COLO668 (cell line): ENCODE data around the gene RASL11B.
A peak's percentile ranks its signal among the peaks of the same experiment; 100 is the strongest.
"Not testable (repeated sequence)": the region's sequence is repeated elsewhere in the genome, so short reads cannot be mapped to it uniquely, and the experiment has no call there.

Source experiments
- DNase-seq: peaks from one replicate; lab custom pipeline; 2025; ENCODE audit not compliant: unreplicated experiment; lab: John Stamatoyannopoulos, UW

RASL11B gene

GRCh38 chr4:52861879-52862616 lies at the start of gene RASL11B:
Gene RASL11B (plus strand): TSS chr4:52862317. CDS start chr4:52862508, 191 bp downstream.
- DNase-seq = peak; percentile 90

GRCh38 chr4:52813546-52813945 lies 48.6 kb upstream of the RASL11B start:
- no peak for DNase-seq

- no peak for DNase-seq
Observed at GRCh38 chr4:52822583-52822971, 39.5 kb upstream of the RASL11B start.

GRCh38 chr4:52822972-52823701 lies 39.0 kb upstream of the RASL11B start:
- DNase-seq = no peak

- DNase-seq = no peak
Observed at GRCh38 chr4:52823702-52824092, 38.4 kb upstream of the RASL11B start.

GRCh38 chr4:52824270-52824602 lies 37.9 kb upstream of the RASL11B start:
- no peak for DNase-seq

GRCh38 chr4:52824603-52825459 lies 37.3 kb upstream of the RASL11B start:
- peak; percentile 32 for DNase-seq

- no peak for DNase-seq
Observed at GRCh38 chr4:52825460-52826090, 36.5 kb upstream of the RASL11B start.

- DNase-seq = no peak
Observed at GRCh38 chr4:52833941-52834525, 28.1 kb upstream of the RASL11B start.

- DNase-seq = not testable (repeated sequence)
Observed at GRCh38 chr4:52834641-52835456, 27.3 kb upstream of the RASL11B start.

GRCh38 chr4:52836120-52836519 lies 26.0 kb upstream of the RASL11B start:
- no peak for DNase-seq

- no peak for DNase-seq
Observed at GRCh38 chr4:52836678-52837077, 25.4 kb upstream of the RASL11B start.

- DNase-seq = no peak
Observed at GRCh38 chr4:52837716-52838558, 24.2 kb upstream of the RASL11B start.

GRCh38 chr4:52838729-52839586 lies 23.2 kb upstream of the RASL11B start:
- DNase-seq = no peak

GRCh38 chr4:52840531-52841370 lies 21.4 kb upstream of the RASL11B start:
- DNase-seq = no peak

GRCh38 chr4:52841682-52842456 lies 20.2 kb upstream of the RASL11B start:
- no peak for DNase-seq
